Liver (tissue), 9 donors: Measurements from ENCODE around the gene TM9SF4. TPM values are rescaled to one million over a fixed set of nuclear protein-coding genes. Genes with fewer than 3 reads are reported as not detected.

ENCODE experiments used
- DNase-seq: peaks from one replicate; pipeline ENCODE4 v3.0.0-alpha.2; 2017; ENCODE audit warnings: low spot score
- H3K27ac ChIP-seq, 2 donors: one replicate each; pipeline ENCODE4 v1.7.0; 2013; ENCODE audit warnings: inconsistent platforms in 2 of 2, low read length in 2 of 2, control low read depth in 1 of 2, low read depth in 1 of 2, mild to moderate bottlenecking in 1 of 2
- H3K27me3 ChIP-seq, 4 donors: one replicate each; pipeline versions ENCODE4 v1.6.1 to v1.7.0; 2013; ENCODE audit warnings: low read length in 3 of 4, inconsistent platforms in 1 of 4, mild to moderate bottlenecking in 1 of 4, moderate library complexity in 1 of 4; ENCODE audit not compliant: control insufficient read depth in 4 of 4, insufficient read depth in 4 of 4
- H3K36me3 ChIP-seq, 4 donors: one replicate each; pipeline versions ENCODE4 v1.6.1 to v1.7.0; 2013; ENCODE audit warnings: low read length in 3 of 4, mild to moderate bottlenecking in 3 of 4, low read depth in 1 of 4, moderate library complexity in 1 of 4; ENCODE audit not compliant: control insufficient read depth in 4 of 4, insufficient read depth in 3 of 4
- H3K4me1 ChIP-seq, 4 donors: one replicate each; pipeline versions ENCODE4 v1.6.1 to v1.7.0; 2013; ENCODE audit warnings: low read length in 3 of 4, mild to moderate bottlenecking in 3 of 4, moderate library complexity in 1 of 4; ENCODE audit not compliant: control insufficient read depth in 4 of 4, insufficient read depth in 4 of 4
- H3K4me3 ChIP-seq, 3 donors: one replicate each; pipeline versions ENCODE4 v1.6.1 to v1.7.0; 2013; ENCODE audit warnings: low read length in 3 of 3, control low read depth in 1 of 3, low read depth in 1 of 3, mild to moderate bottlenecking in 1 of 3
- H3K9ac ChIP-seq, 2 donors: one replicate each; pipeline ENCODE4 v1.7.0; 2013; ENCODE audit warnings: low read length in 2 of 2, mild to moderate bottlenecking in 2 of 2, moderate library complexity in 2 of 2, control low read depth in 1 of 2, low read depth in 1 of 2
- H3K9me3 ChIP-seq, 4 donors: one replicate each; pipeline versions ENCODE4 v1.6.1 to v1.7.0; 2013; ENCODE audit warnings: low read length in 3 of 4; ENCODE audit not compliant: control insufficient read depth in 4 of 4
- EGR1 ChIP-seq, 2 donors: IDR thresholded peaks; 2 replicates each; pipeline ENCODE4 v1.6.1; 2016 to 2018; ENCODE audit warnings: antibody characterized with exemption in 2 of 2, low read depth in 2 of 2
- FOXA1 ChIP-seq: IDR thresholded peaks from 2 replicates; pipeline ENCODE4 v1.6.1; 2016; ENCODE audit warnings: antibody characterized with exemption
- FOXA2 ChIP-seq: IDR thresholded peaks from 2 replicates; pipeline ENCODE4 v1.6.1; 2016; ENCODE audit warnings: antibody characterized with exemption
- HNF4A ChIP-seq, 2 donors: conservative IDR thresholded peaks; 2 replicates each; pipeline ENCODE4 v1.6.1; 2016; ENCODE audit warnings: antibody characterized with exemption in 2 of 2, mild to moderate bottlenecking in 2 of 2
- HNF4G ChIP-seq: IDR thresholded peaks from 2 replicates; pipeline ENCODE4 v1.6.1; 2016; ENCODE audit warnings: antibody characterized with exemption
- JUND ChIP-seq, 2 donors: IDR thresholded peaks; 2 replicates each; pipeline ENCODE4 v1.6.1; 2016; ENCODE audit warnings: antibody characterized with exemption in 2 of 2
- NR2F2 ChIP-seq: IDR thresholded peaks from 2 replicates; pipeline ENCODE4 v1.6.1; 2016; ENCODE audit warnings: antibody characterized with exemption
- RAD21 ChIP-seq, 2 donors: IDR thresholded peaks; 2 replicates each; pipeline ENCODE4 v1.6.1; 2016; ENCODE audit warnings: antibody characterized with exemption in 2 of 2, mild to moderate bottlenecking in 2 of 2
- RXRA ChIP-seq, 2 donors: IDR thresholded peaks; 2 replicates each; pipeline ENCODE4 v1.6.1; 2017 to 2018; ENCODE audit warnings: antibody characterized with exemption in 2 of 2, mild to moderate bottlenecking in 1 of 2
- SP1 ChIP-seq: IDR thresholded peaks from 2 replicates; pipeline ENCODE4 v1.6.1; 2018; ENCODE audit warnings: antibody characterized with exemption, mild to moderate bottlenecking
- WGBS: extraction: QIAGEN DNeasy Blood & Tissue Kit; methylation state at CpG from one replicate; pipeline ENCODE4 v1.1.7; 2013; 5-methylcytosine and 5-hydroxymethylcytosine counted together
- polyA plus RNA-seq, 2 donors: library from polyadenylated mRNA; stranded (reverse) in 1 of 2; unstranded in 1 of 2; fragments of 200-250 nt in 1 of 2; fragments of >200 nt in 1 of 2; fragmentation: Nextera tagmentation in 1 of 2; extraction: Ambion mirVana in 1 of 2; gene quantifications; one replicate each; pipeline versions ENCODE4 v1.2.1 to v1.2.3, GENCODE V29; 2013 to 2015
- total RNA-seq, 2 donors: library from RNA; depleted of rRNA; stranded (reverse); fragments of >200 nt; gene quantifications; one replicate each; pipeline ENCODE4 v1.2.3, GENCODE V29; 2014
- TF ChIP-seq, protein P1 (sequence below): IDR thresholded peaks from 2 replicates; pipeline ENCODE4 v1.6.1; 2016; ENCODE audit warnings: antibody characterized with exemption
- TF ChIP-seq, protein P2 (sequence below): fragments of 150-350 bp; IDR thresholded peaks from 2 replicates; pipeline ENCODE4 v1.5.1; 2017; ENCODE audit warnings: improper control_type of control experiment, low read depth, low read length; ENCODE audit not compliant: missing input control
- donor health status: healthy.
- donor health status: healthy.
- donor health status: healthy.
- donor health status: healthy.
- donor health status: healthy.

The TM9SF4 gene
- total and polyA plus RNA-seq, 4 donors: 15.9 to 26.2 (median 22.2) TPM

DNA sequence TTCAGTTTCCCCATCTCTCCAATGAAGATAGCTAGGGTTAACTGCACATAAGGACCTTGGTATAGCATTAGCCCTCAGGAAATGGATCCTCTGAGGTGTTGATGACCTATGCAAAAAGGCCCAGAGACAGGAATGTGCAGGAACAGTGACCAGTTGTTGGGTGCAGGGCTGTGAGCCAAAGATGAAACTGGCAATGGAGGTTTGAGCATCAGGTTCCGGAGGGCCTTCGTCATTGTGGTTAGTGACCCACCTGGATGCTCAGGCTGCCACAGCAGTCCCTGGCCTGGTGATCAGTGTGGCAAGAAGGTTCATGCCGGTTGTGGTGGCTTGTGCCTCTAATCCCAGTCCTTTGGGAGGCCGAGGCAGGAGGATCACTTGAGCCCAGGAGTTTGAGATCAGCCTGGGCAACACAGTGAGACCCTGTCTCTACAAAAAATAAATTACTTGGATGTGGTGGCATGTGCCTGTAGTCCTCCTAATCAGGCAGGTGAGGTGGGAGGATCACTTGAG lies 43.7 kb downstream of the TM9SF4 start (continued):
- no peak for TF ChIP-seq EGR1 (IDR thresholded peaks at IDR 0.05; ENCODE audit: low read depth in 2 of 2)
- TF ChIP-seq, protein P1, sequence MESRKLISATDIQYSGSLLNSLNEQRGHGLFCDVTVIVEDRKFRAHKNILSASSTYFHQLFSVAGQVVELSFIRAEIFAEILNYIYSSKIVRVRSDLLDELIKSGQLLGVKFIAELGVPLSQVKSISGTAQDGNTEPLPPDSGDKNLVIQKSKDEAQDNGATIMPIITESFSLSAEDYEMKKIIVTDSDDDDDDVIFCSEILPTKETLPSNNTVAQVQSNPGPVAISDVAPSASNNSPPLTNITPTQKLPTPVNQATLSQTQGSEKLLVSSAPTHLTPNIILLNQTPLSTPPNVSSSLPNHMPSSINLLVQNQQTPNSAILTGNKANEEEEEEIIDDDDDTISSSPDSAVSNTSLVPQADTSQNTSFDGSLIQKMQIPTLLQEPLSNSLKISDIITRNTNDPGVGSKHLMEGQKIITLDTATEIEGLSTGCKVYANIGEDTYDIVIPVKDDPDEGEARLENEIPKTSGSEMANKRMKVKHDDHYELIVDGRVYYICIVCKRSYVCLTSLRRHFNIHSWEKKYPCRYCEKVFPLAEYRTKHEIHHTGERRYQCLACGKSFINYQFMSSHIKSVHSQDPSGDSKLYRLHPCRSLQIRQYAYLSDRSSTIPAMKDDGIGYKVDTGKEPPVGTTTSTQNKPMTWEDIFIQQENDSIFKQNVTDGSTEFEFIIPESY: no peak
- no peak for TF ChIP-seq FOXA2
- TF ChIP-seq, protein P2, sequence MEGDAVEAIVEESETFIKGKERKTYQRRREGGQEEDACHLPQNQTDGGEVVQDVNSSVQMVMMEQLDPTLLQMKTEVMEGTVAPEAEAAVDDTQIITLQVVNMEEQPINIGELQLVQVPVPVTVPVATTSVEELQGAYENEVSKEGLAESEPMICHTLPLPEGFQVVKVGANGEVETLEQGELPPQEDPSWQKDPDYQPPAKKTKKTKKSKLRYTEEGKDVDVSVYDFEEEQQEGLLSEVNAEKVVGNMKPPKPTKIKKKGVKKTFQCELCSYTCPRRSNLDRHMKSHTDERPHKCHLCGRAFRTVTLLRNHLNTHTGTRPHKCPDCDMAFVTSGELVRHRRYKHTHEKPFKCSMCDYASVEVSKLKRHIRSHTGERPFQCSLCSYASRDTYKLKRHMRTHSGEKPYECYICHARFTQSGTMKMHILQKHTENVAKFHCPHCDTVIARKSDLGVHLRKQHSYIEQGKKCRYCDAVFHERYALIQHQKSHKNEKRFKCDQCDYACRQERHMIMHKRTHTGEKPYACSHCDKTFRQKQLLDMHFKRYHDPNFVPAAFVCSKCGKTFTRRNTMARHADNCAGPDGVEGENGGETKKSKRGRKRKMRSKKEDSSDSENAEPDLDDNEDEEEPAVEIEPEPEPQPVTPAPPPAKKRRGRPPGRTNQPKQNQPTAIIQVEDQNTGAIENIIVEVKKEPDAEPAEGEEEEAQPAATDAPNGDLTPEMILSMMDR: no peak

DNA sequence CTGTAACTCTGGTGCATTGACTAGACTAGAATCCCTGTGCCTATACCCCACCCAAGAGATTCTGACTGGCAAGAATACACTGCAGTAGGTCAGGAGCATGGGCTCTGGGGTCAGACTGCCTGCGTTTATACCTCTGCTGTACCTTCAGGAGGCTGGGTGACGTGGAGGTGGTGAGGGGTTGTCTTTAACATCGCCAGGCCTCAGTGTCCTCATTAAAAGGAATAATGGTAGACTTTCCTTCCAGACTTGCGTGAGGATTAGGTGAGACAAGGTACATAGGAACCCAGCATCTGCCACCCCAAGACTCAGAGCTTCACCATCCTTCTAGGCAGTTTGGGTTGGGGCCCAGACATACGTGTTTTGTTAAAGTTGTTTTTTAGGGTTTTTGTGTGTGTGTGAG lies 44.3 kb downstream of the TM9SF4 start:
- TF ChIP-seq, protein P2: no peak
- TF ChIP-seq HNF4G: no peak
- TF ChIP-seq SP1: no peak
- no peaks in the 10 kb centered on the region for H3K27me3 ChIP-seq
- no peak overlapping the region for H3K4me3 ChIP-seq
- H3K4me1 ChIP-seq: peaks cover 3 to 14% (median 11%) of the 10 kb centered on the region in 4 donors
- no peak overlapping the region for H3K9ac ChIP-seq
- H3K27ac ChIP-seq: no peak overlapping the region
- 97% methylated on average over 5 of the region's 5 CpGs for WGBS
- no peak for DNase-seq
- peaks cover 10 to 58% (median 38%) of the 10 kb centered on the region in 4 donors for H3K36me3 ChIP-seq
- H3K9me3 ChIP-seq: no peaks in the 10 kb centered on the region

DNA sequence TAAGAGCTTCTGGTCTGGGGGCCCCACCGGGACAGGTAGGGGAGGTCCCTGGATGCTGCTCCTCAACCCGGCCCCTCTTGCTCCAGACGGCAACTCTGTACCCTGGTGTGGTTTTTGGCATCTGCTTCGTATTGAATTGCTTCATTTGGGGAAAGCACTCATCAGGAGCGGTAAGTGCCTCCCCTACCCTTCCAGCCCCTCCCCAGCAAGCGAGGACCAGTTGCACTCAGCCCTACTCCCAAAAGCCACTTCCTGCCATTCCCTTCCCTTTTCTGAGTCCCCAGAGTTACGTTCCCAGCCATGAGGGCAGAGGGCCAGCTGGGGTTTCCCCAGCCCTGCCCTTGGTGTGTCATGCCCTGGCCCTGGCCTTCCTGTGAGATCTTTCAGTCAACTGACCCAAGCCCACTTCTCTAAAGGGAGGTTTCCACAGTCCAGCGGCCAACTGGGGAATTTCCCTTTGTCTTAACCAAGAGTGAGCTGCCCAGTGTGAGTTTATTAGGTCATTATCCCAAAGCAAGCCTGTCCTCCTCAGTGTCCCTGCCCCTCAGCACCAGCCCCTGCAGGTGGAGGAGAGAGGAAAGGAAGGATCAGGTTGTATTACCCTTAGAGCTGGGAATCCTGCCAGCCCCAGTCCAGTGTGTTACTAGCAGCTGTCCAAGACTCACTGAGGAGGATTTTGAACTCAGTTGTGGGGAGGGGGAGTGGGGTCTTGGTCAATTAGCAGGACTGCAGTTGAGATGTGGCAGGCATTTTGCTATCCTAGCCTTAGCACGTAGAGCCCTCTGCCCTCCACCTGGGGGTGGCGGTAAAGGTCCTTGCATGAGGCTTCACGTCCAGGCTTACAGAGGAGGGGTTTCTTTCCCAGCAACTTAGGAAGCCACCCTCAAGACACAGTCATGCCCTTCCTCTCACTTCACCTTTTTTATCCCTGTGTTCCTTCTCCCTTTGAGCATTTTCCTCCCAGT lies 45.8 kb downstream of the TM9SF4 start:
- Histone ChIP-seq H3K27ac (peak overlapping the region; percentile 64 to 89), H3K9ac (no peak overlapping the region), H3K36me3 (peaks cover 14 to 58% (median 41%) of the 10 kb centered on the region in 4 donors), H3K4me1 (peaks cover 3 to 14% (median 11%) of the 10 kb centered on the region in 4 donors), H3K4me3 (no peak overlapping the region), H3K27me3 (no peaks in the 10 kb centered on the region), H3K9me3 (no peaks in the 10 kb centered on the region)
- WGBS: 39% methylated on average over 11 of the region's 11 CpGs
- TF ChIP-seq, protein P1: no peak
- TF ChIP-seq RXRA (IDR thresholded peaks at IDR 0.05): peak; percentile 66 to 82
- TF ChIP-seq SP1: peak; percentile 70
- peak; percentile 41 to 44 for TF ChIP-seq HNF4A (conservative IDR thresholded peaks at IDR 0.05)
- TF ChIP-seq JUND (IDR thresholded peaks at IDR 0.05): peak in 1 of 2 donors; percentile 35
- no peak for TF ChIP-seq FOXA1
- TF ChIP-seq RAD21 (IDR thresholded peaks at IDR 0.05): peak; percentile 31 to 55
- TF ChIP-seq, protein P2: peak; percentile 9
- TF ChIP-seq EGR1 (IDR thresholded peaks at IDR 0.05; ENCODE audit: low read depth in 2 of 2): no peak
- TF ChIP-seq NR2F2: peak; percentile 92
- peak; percentile 62 for DNase-seq
